Mammary epithelial cell (primary cell): ENCODE measurements around the gene SLC7A6OS.

Source experiments
- EZH2 ChIP-seq: IDR thresholded peaks from 2 replicates; pipeline ENCODE4 v1.6.1; 2012; ENCODE audit warnings: low read length, inconsistent platforms, borderline replicate concordance
- TF ChIP-seq, protein P1 (sequence below), 2 donors: IDR thresholded peaks in 1 of 2; conservative IDR thresholded peaks in 1 of 2; 2 replicates each; pipeline ENCODE4 v1.5.1; 2011 to 2012; ENCODE audit warnings: inconsistent platforms in 2 of 2, low read length in 2 of 2, mild to moderate bottlenecking in 2 of 2, control low read depth in 1 of 2, low read depth in 1 of 2; ENCODE audit not compliant: insufficient read depth in 1 of 2; ENCODE audit errors: extremely low read depth in 1 of 2

- no peak for TF ChIP-seq EZH2
- TF ChIP-seq, protein P1, sequence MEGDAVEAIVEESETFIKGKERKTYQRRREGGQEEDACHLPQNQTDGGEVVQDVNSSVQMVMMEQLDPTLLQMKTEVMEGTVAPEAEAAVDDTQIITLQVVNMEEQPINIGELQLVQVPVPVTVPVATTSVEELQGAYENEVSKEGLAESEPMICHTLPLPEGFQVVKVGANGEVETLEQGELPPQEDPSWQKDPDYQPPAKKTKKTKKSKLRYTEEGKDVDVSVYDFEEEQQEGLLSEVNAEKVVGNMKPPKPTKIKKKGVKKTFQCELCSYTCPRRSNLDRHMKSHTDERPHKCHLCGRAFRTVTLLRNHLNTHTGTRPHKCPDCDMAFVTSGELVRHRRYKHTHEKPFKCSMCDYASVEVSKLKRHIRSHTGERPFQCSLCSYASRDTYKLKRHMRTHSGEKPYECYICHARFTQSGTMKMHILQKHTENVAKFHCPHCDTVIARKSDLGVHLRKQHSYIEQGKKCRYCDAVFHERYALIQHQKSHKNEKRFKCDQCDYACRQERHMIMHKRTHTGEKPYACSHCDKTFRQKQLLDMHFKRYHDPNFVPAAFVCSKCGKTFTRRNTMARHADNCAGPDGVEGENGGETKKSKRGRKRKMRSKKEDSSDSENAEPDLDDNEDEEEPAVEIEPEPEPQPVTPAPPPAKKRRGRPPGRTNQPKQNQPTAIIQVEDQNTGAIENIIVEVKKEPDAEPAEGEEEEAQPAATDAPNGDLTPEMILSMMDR (conservative IDR thresholded peaks at IDR 0.05 in 1 of 2, IDR thresholded peaks at IDR 0.05 in 1 of 2; ENCODE audit: extremely low read depth in 1 of 2, insufficient read depth in 1 of 2, low read depth in 1 of 2, low read length in 2 of 2): no peak
Observed at GRCh38 chr16:68251832-68252231, 58.9 kb downstream of the SLC7A6OS start.
